Chondrocyte (in vitro differentiated cells): ENCODE results near the gene STYXL2. TPM values are rescaled to one million over a fixed set of nuclear protein-coding genes. Genes with fewer than 3 reads are reported as not detected.

ENCODE experiments used
- DNase-seq: peaks from one replicate; pipeline ENCODE4 v3.0.0; 2021; ENCODE audit warnings: mixed read lengths, low spot score
- H3K27ac Mint-ChIP-seq: one replicate; pipeline ENCODE4 v1.8.0; 2021; ENCODE audit warnings: mild to moderate bottlenecking, moderate library complexity, mixed read lengths; ENCODE audit not compliant: unreplicated experiment
- H3K27me3 Mint-ChIP-seq: 2 replicates; pipeline ENCODE4 v1.8.0; 2021; ENCODE audit warnings: low read depth, mixed read lengths
- H3K36me3 Mint-ChIP-seq: 2 replicates; pipeline ENCODE4 v1.8.0; 2021; ENCODE audit warnings: low read depth, mixed read lengths
- H3K4me1 Mint-ChIP-seq: 2 replicates; pipeline ENCODE4 v1.8.0; 2021; ENCODE audit warnings: low read depth, mild to moderate bottlenecking, mixed read lengths
- H3K4me3 Mint-ChIP-seq: one replicate; pipeline ENCODE4 v1.8.0; 2021; ENCODE audit warnings: mild to moderate bottlenecking, moderate library complexity, mixed read lengths; ENCODE audit not compliant: unreplicated experiment
- H3K9me3 Mint-ChIP-seq: 2 replicates; pipeline ENCODE4 v1.8.0; 2021; ENCODE audit warnings: low read depth, mixed read lengths
- CTCF ChIP-seq: fragments of 200-600 bp; sonication (generic); IDR thresholded peaks from 2 replicates; pipeline ENCODE4 v1.5.0; 2021; ENCODE audit warnings: antibody characterized with exemption, mild to moderate bottlenecking, moderate library complexity
- total RNA-seq: library from RNA; stranded (reverse); gene quantifications from 3 replicates; pipeline ENCODE4 v1.2.1, GENCODE V29; 2021

STYXL2 gene
- total RNA-seq, 1 donor from 2014 or later, result 10.5 TPM

GRCh38 chr1:167101754-167102153 is 7.9 kb downstream of the STYXL2 start:
- no peak for TF ChIP-seq CTCF
- Mint-ChIP-seq H3K36me3 (peaks cover 6% of the 10 kb centered on the region), H3K4me1 (peaks cover 19% of the 10 kb centered on the region), H3K27me3 (no peaks in the 10 kb centered on the region), H3K9me3 (peaks cover 4% of the 10 kb centered on the region), H3K27ac (no peak overlapping the region), H3K4me3 (no peak overlapping the region)
- DNase-seq, result no peak

- TF ChIP-seq CTCF, result no peak
- DNase-seq, result no peak
- peaks cover 3% of the 10 kb centered on the region for H3K9me3 Mint-ChIP-seq
- H3K27ac Mint-ChIP-seq, result no peak overlapping the region
- no peak overlapping the region for H3K4me3 Mint-ChIP-seq
- H3K36me3 Mint-ChIP-seq, result peaks cover 3% of the 10 kb centered on the region
- H3K27me3 Mint-ChIP-seq, result no peaks in the 10 kb centered on the region
- H3K4me1 Mint-ChIP-seq, result peaks cover 19% of the 10 kb centered on the region
Measured at GRCh38 chr1:167102906-167103573, 9.2 kb downstream of the STYXL2 start.

- H3K36me3 Mint-ChIP-seq, result peaks cover 3% of the 10 kb centered on the region
- TF ChIP-seq CTCF, result no peak
- no peak for DNase-seq
- no peaks in the 10 kb centered on the region for H3K27me3 Mint-ChIP-seq
- no peak overlapping the region for H3K27ac Mint-ChIP-seq
- peaks cover 3% of the 10 kb centered on the region for H3K9me3 Mint-ChIP-seq
- peaks cover 29% of the 10 kb centered on the region for H3K4me1 Mint-ChIP-seq
- no peak overlapping the region for H3K4me3 Mint-ChIP-seq
Measured at GRCh38 chr1:167104256-167104633, 10.4 kb downstream of the STYXL2 start.

GRCh38 chr1:167105271-167106118 is 11.6 kb downstream of the STYXL2 start:
- peaks cover 35% of the 10 kb centered on the region for H3K4me1 Mint-ChIP-seq
- TF ChIP-seq CTCF, result peak; percentile 9
- no peak for DNase-seq
- no peak overlapping the region for H3K4me3 Mint-ChIP-seq
- H3K9me3 Mint-ChIP-seq, result peaks cover 9% of the 10 kb centered on the region
- H3K27ac Mint-ChIP-seq, result no peak overlapping the region
- no peaks in the 10 kb centered on the region for H3K27me3 Mint-ChIP-seq
- peaks cover 8% of the 10 kb centered on the region for H3K36me3 Mint-ChIP-seq

GRCh38 chr1:167106119-167106461 is 12.2 kb downstream of the STYXL2 start:
- H3K27ac Mint-ChIP-seq, result no peak overlapping the region
- no peak for TF ChIP-seq CTCF
- H3K36me3 Mint-ChIP-seq, result peaks cover 8% of the 10 kb centered on the region
- H3K4me3 Mint-ChIP-seq, result no peak overlapping the region
- no peaks in the 10 kb centered on the region for H3K27me3 Mint-ChIP-seq
- H3K9me3 Mint-ChIP-seq, result peaks cover 13% of the 10 kb centered on the region
- peaks cover 35% of the 10 kb centered on the region for H3K4me1 Mint-ChIP-seq
- no peak for DNase-seq
